ENCODE results near the gene FZD8. TPM values are rescaled to one million over a fixed set of nuclear protein-coding genes. Genes with fewer than 3 reads are reported as not detected.

FZD8 gene
- total RNA-seq, 4 donors from 2014 or later, result 5.4 to 13.8 (median 11.2) TPM

DNA sequence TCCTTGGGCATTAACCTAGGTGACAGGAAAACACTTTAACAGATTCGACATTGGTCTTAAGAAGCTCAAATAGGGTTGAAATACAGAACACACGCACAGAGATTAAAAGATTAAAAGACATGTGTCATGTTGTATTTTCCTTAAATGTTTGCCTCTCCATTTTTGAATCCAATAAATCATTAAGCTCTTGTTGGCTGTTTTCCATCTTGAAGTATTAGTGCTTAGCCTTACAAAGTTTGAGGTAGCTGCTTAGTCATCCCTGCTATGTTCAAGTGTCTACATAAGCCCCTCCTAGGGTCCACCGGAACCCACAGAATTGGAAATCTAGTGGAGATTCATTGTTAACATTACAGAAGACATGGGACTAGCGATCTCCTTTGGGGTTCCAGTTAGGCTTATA lies 49.7 kb downstream of the FZD8 start:
- Histone ChIP-seq H3K4me1 (no peaks in the 10 kb centered on the region), H3K4me3 (no peak overlapping the region), H3K36me3 (no peaks in the 10 kb centered on the region), H3K27ac (replicated peaks in 1 of 4) (no peak overlapping the region), H3K27me3 (peaks cover 0 to 14% (median 2%) of the 10 kb centered on the region in 4 donors), H3K9me3 (no peaks in the 10 kb centered on the region)
- no peak for DNase-seq (ENCODE audit: extremely low spot score)
- intact Hi-C loops (cut with DNase I), result loop anchor here (10.0 kb wide), 1 partner anchor 348 kb away; no protein-coding TSS in a partner anchor
- 91% methylated on average over 4 of the region's 4 CpGs for WGBS
- no peak for TF ChIP-seq POLR2AphosphoS5 (IDR thresholded peaks at IDR 0.05)
- TF ChIP-seq, protein P1, sequence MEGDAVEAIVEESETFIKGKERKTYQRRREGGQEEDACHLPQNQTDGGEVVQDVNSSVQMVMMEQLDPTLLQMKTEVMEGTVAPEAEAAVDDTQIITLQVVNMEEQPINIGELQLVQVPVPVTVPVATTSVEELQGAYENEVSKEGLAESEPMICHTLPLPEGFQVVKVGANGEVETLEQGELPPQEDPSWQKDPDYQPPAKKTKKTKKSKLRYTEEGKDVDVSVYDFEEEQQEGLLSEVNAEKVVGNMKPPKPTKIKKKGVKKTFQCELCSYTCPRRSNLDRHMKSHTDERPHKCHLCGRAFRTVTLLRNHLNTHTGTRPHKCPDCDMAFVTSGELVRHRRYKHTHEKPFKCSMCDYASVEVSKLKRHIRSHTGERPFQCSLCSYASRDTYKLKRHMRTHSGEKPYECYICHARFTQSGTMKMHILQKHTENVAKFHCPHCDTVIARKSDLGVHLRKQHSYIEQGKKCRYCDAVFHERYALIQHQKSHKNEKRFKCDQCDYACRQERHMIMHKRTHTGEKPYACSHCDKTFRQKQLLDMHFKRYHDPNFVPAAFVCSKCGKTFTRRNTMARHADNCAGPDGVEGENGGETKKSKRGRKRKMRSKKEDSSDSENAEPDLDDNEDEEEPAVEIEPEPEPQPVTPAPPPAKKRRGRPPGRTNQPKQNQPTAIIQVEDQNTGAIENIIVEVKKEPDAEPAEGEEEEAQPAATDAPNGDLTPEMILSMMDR (IDR thresholded peaks at IDR 0.05), result no peak
- no peak for TF ChIP-seq EP300 (IDR thresholded peaks at IDR 0.05)
- TF ChIP-seq POLR2A (IDR thresholded peaks at IDR 0.05; ENCODE audit: low read depth), result no peak

GRCh38 chr10:35588836-35589235 lies 53.3 kb downstream of the FZD8 start:
- no peak for TF ChIP-seq POLR2AphosphoS5 (IDR thresholded peaks at IDR 0.05)
- TF ChIP-seq, protein P1 (IDR thresholded peaks at IDR 0.05), result no peak
- no peak for TF ChIP-seq EP300 (IDR thresholded peaks at IDR 0.05)
- no peak for TF ChIP-seq POLR2A (IDR thresholded peaks at IDR 0.05; ENCODE audit: low read depth)
- DNase-seq (ENCODE audit: extremely low spot score), result no peak
- Histone ChIP-seq H3K27ac (replicated peaks in 1 of 4) (no peak overlapping the region), H3K9me3 (no peaks in the 10 kb centered on the region), H3K4me3 (no peak overlapping the region), H3K27me3 (peaks cover 0 to 16% (median 2%) of the 10 kb centered on the region in 4 donors), H3K4me1 (no peaks in the 10 kb centered on the region), H3K36me3 (no peaks in the 10 kb centered on the region)
- intact Hi-C loops (cut with DNase I), result no loop called here

Other genes with a start within 250 kb of the FZD8 start
- not detected for gene GJD4, start 37.0 kb downstream of the FZD8 start, total RNA-seq